HG03135 (cell line): ENCODE results near the gene FNBP1.
"Not testable (repeated sequence)": the region's sequence is repeated elsewhere in the genome, so short reads cannot be mapped to it uniquely, and the experiment has no call there.

ENCODE experiments used
- ATAC-seq: cut with Tn5 transposase; IDR thresholded peaks from one replicate; pipeline ENCODE4 v1.9.1; 2021; ENCODE audit warnings: mild to moderate bottlenecking, moderate library complexity; ENCODE audit not compliant: unreplicated experiment

Gene FNBP1

GRCh38 chr9:129962451-129962864, 80.5 kb downstream of the FNBP1 start:
- no peak for ATAC-seq

DNA sequence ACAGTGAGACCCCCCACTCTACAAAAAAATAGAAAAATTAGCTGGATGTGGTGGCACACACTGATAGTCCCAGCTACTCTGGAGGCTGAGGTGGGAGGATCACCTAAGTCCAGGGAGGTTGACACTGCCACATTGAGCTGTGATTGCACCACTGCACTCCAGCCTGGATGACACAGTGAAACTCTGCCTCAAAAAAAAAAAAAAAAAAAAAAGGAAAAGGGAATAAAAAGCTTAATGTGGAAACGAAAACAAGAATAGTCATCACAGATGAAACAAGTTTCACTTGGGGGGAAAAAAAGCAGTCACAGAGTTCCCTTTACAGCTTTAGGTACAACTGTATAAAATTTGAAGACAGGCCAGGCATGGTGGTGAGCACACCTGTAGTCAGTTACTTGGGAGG, 84.2 kb downstream of the FNBP1 start:
- ATAC-seq = no peak

DNA sequence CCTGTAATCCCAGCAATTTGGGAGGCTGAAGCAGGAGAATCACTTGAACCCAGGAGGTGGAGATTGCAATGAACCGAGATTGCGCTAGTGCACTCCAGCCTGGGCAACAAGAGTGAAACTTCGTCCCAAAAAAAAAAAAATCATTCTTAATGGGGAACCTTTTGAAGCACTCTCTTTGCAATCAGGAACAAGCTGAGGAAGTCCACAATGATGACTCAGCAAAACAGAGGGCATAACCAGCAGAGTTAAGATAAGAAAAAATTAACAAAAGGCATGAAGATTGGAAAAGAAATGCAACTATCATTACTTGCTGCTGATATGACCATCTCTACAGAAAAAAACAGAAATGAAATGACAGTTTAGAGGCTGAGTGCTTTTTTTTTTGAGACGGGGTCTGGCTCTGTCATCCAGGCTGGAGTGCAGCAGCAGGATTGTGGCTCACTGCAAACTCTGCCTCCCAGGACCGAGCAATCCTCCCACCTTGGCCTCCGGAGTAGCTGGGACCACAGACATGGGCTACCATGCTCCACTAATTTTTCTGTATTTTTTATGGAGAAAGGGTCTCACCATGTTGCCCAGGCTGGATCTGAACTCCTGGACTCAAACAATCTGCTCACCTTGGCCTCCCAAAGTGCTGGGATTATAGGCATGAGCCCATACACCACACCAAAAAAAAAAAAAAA, 88.0 kb downstream of the FNBP1 start:
- ATAC-seq = no peak

GRCh38 chr9:129953736-129954135, 89.3 kb downstream of the FNBP1 start:
- no peak for ATAC-seq

- ATAC-seq = no peak
Observed at GRCh38 chr9:129952337-129952736, 90.7 kb downstream of the FNBP1 start.

DNA sequence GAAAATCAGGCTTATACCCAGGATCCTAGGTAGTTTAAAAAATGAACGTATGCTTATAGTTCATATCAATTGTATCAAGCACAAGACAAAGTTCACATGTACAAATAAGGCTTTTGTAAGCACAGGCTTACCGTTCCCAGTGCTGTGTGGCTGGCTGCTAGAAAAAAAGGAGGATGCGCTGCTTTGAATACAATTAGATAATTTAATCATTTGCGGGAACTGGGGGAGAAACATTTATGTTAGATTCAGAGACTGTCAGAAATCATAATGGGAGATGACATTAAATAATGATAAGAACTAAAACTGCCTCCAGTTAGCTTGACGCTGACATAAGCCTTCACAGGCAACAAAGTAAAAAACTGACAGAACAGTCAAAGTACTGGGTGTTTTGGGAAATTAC, 93.2 kb downstream of the FNBP1 start:
- ATAC-seq = no peak

DNA sequence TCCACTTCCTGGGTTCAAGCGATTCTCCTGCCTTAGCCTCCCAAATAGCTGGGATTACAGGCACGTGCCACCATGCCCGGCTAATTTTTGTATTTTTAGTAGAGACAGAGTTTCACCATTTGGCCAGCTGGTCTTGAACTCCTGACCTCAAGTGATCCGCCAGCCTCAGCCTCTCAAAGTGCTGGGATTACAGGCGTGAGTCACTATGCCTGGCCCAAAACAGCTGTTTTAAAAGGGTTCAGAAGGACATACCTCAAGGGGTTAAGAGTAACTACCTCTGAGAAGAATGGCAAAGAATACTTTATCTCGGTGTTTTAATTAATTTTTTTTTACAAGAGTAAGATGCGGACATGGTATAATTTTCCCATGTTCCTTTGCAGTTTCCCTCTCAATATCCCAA, 94.4 kb downstream of the FNBP1 start:
- ATAC-seq = not testable (repeated sequence)

DNA sequence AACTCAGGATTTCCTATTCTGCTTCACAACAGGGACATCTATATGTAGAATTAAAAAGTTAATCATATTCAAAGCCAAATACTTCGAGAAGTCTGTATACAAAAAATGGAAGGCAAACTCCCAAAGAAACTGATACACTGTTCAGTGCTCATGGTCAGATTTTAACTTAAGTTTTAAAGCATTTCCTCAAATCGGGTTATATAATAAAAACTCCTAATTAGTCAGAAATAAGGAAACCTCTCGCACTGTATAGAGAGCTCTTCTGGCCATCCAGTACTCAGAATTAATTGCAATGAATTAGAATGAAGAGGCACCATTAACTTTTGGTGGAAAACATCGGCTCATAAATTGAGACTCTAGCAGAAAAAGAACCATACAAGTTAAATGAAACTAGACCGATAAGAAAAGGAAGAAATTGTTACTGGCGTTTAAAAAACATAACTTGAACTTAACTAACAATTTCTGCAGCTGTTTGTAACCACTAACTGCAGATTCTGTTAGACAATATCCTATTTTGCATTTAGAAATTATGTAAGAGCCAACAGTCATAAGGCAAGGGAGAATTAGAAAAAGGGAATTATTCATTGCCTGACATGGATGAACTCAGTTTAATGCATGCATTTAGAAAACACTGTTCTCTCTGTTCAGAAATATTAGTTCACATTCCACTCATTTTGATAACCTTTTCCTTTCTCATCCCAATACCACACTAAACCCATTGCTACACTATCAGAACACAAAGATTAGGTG, 96.6 kb downstream of the FNBP1 start:
- ATAC-seq = no peak

- no peak for ATAC-seq
Observed at GRCh38 chr9:129945314-129945713, 97.7 kb downstream of the FNBP1 start.

GRCh38 chr9:129944506-129945116, 98.4 kb downstream of the FNBP1 start:
- no peak for ATAC-seq

DNA sequence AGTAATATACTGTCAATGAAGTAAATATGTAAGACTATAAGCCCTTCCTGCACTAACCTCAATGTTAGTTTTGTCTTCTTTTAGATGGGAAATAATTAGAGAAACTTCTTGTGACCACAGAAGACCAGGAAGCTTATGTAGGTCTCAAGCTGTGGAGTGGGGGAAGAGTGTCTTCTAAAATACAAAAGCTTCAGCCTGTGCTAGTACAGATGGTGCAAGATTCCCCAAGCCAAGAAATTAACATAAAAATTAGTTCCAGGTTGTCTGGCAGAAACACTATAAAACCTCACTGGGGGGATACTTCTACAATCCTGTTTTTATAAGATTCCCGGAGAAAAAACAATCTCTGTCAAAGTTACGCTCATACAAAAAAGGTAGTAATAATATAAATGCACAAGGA, 103.6 kb downstream of the FNBP1 start:
- ATAC-seq = no peak

- no peak for ATAC-seq
Observed at GRCh38 chr9:129938291-129938979, 104.6 kb downstream of the FNBP1 start.

- not testable (repeated sequence) for ATAC-seq
Observed at GRCh38 chr9:129937879-129938278, 105.1 kb downstream of the FNBP1 start.

DNA sequence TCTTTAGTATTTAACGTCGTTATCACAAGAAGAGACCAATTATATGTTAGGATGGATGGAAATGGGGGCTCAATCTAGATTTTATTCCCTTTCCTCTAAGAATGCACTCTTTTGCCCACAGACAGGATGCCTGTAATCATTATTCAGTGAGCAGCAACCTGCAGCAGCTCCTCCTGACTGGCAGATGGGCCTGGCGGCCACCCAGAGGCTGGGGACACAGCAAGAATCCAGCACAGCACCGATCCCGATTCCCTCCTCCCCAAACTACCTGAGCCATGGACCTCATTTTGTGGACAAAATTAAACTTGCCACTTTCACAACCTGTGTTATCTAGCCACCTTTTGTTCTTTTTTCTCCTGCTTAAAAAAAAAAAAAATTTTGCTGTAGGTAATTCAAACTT, 106.8 kb downstream of the FNBP1 start:
- no peak for ATAC-seq

DNA sequence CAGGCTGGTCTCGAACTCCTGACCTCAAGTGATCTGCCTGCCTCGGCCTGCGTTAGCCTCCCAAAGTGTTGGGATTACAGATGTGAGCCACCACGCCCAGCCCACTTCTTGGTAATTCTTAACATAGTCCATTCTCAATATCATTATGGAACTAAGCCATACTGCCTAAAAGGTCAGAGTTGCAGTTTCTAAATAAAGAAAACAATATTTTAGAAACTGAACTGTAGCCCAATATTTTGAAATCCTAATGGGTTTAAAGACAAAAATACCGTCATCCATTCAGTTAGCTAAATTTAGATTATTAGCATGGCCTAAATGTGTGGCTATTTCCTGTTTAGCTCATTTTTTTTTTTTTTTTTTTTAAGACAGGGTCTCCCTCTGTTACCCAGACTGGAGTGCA, 108.2 kb downstream of the FNBP1 start:
- ATAC-seq = no peak

DNA sequence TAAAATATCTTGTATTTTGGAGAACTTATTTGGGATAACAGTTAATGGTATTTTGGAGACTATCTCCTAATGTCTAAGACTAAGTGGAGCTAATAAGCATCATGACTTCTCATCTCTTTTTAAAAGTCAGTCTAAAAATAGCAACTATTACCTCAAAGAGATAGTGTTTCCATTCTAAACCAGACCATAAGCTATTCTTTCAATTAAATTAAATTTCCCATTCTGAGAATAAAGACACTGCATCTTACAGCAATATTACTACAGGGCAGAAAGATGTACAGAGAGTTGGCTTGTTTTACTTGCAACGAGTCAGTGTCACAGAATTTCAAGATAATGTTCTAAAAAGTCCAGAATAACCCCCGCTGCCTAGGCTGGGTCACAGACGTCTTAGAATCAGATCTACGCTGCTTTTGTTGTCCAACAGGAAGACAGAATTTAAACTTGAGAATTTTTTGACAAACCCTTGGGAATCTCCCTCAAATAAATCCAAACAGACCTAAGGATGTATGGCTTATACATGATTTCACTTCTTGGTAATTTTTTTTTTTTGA, 108.9 kb downstream of the FNBP1 start:
- no peak for ATAC-seq

GRCh38 chr9:129933185-129934040, 109.6 kb downstream of the FNBP1 start:
- no peak for ATAC-seq

DNA sequence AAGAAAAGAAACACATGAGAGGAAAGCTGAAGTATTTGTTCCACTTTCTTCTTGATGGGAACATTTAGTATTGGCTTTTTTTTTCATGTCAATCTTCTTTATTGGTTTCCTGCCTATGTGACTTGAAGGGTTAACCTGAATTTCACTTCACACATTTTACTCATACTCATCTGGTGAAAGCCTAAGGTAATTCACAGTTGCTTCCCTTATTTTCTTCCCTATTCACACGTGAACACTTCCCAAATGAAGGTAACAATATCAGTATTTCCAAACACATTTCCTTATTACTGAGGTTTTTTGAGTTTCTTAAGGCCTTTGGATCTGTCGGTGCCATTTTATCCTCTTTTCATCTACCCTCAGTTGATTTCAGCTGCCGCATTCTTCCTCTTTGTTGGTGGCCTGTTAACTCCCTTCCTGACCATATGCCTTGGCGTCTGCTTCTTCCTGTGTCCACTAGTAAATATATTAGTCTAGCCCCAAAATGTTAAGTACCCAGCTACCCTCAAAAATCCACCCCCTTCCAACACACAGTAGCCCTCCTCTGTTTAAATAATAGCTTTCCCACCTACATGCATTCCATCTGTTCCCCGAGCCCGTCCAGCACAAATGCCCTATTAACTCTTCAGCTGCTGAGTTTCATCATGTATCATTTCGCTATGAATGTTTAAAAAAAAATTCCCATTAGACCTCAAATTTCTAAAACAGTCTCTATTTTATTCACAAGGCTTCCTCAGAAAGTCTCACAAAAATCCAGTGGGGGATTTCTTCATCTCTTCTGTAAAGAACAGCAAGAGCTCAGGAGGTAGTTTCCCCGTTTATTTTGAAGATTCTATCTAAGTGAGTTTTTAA, 110.5 kb downstream of the FNBP1 start:
- ATAC-seq = no peak

- no peak for ATAC-seq
Observed at GRCh38 chr9:129930743-129931142, 112.2 kb downstream of the FNBP1 start.
